ENCODE measurements around the gene LRTM2. TPM values are rescaled to one million over a fixed set of nuclear protein-coding genes. Genes with fewer than 3 reads are reported as not detected.

Gene LRTM2
- polyA plus RNA-seq, 1 donor from 2014 or later = 2.4 TPM

- H3K9me2 ChIP-seq (ENCODE audit: insufficient read depth, low read length) = no peaks in the 10 kb centered on the region
- H4K20me1 ChIP-seq (ENCODE audit: insufficient read depth) = no peaks in the 10 kb centered on the region
- H3K9ac ChIP-seq (ENCODE audit: low read length) = no peak overlapping the region
- H3K79me2 ChIP-seq (replicated peaks; ENCODE audit: insufficient read depth, low read length) = no peaks in the 10 kb centered on the region
- H3K36me3 ChIP-seq (ENCODE audit: insufficient read depth, low read length) = no peaks in the 10 kb centered on the region
- H3K4me3 ChIP-seq (ENCODE audit: low read length) = no peak overlapping the region
- H2AFZ ChIP-seq (ENCODE audit: low read depth, low read length) = no peak overlapping the region
- H3K9me3 ChIP-seq (ENCODE audit: low read length) = peaks cover 14% of the 10 kb centered on the region
- H3K27ac ChIP-seq (ENCODE audit: low read length) = no peak overlapping the region
- H3K4me2 ChIP-seq (ENCODE audit: low read length) = no peak overlapping the region
- TF ChIP-seq SMC3 (conservative IDR thresholded peaks at IDR 0.05; ENCODE audit: poor library complexity) = no peak
- no peak for TF ChIP-seq POLR2AphosphoS5 (IDR thresholded peaks at IDR 0.05)
- TF ChIP-seq EP300 (conservative IDR thresholded peaks at IDR 0.05; ENCODE audit: poor library complexity, severe bottlenecking) = no peak
- TF ChIP-seq, protein P1, sequence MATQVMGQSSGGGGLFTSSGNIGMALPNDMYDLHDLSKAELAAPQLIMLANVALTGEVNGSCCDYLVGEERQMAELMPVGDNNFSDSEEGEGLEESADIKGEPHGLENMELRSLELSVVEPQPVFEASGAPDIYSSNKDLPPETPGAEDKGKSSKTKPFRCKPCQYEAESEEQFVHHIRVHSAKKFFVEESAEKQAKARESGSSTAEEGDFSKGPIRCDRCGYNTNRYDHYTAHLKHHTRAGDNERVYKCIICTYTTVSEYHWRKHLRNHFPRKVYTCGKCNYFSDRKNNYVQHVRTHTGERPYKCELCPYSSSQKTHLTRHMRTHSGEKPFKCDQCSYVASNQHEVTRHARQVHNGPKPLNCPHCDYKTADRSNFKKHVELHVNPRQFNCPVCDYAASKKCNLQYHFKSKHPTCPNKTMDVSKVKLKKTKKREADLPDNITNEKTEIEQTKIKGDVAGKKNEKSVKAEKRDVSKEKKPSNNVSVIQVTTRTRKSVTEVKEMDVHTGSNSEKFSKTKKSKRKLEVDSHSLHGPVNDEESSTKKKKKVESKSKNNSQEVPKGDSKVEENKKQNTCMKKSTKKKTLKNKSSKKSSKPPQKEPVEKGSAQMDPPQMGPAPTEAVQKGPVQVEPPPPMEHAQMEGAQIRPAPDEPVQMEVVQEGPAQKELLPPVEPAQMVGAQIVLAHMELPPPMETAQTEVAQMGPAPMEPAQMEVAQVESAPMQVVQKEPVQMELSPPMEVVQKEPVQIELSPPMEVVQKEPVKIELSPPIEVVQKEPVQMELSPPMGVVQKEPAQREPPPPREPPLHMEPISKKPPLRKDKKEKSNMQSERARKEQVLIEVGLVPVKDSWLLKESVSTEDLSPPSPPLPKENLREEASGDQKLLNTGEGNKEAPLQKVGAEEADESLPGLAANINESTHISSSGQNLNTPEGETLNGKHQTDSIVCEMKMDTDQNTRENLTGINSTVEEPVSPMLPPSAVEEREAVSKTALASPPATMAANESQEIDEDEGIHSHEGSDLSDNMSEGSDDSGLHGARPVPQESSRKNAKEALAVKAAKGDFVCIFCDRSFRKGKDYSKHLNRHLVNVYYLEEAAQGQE (IDR thresholded peaks at IDR 0.05; ENCODE audit: borderline replicate concordance) = no peak
- no peak for TF ChIP-seq TAF1 (IDR thresholded peaks at IDR 0.05; ENCODE audit: low read depth)
- TF ChIP-seq, protein P2, sequence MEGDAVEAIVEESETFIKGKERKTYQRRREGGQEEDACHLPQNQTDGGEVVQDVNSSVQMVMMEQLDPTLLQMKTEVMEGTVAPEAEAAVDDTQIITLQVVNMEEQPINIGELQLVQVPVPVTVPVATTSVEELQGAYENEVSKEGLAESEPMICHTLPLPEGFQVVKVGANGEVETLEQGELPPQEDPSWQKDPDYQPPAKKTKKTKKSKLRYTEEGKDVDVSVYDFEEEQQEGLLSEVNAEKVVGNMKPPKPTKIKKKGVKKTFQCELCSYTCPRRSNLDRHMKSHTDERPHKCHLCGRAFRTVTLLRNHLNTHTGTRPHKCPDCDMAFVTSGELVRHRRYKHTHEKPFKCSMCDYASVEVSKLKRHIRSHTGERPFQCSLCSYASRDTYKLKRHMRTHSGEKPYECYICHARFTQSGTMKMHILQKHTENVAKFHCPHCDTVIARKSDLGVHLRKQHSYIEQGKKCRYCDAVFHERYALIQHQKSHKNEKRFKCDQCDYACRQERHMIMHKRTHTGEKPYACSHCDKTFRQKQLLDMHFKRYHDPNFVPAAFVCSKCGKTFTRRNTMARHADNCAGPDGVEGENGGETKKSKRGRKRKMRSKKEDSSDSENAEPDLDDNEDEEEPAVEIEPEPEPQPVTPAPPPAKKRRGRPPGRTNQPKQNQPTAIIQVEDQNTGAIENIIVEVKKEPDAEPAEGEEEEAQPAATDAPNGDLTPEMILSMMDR (IDR thresholded peaks at IDR 0.05; ENCODE audit: poor library complexity, severe bottlenecking) = no peak
- no peak for TF ChIP-seq RAD21 (conservative IDR thresholded peaks at IDR 0.05)
- no peak for TF ChIP-seq MXI1 (conservative IDR thresholded peaks at IDR 0.05; ENCODE audit: poor library complexity, severe bottlenecking)
- TF ChIP-seq EZH2 (IDR thresholded peaks at IDR 0.05; ENCODE audit: borderline replicate concordance, insufficient read depth, low read length, poor library complexity, severe bottlenecking) = no peak
- no peaks in the 10 kb centered on the region for H3F3A ChIP-seq (ENCODE audit: insufficient read depth, low read length, poor library complexity, severe bottlenecking)
- H3K27me3 ChIP-seq (ENCODE audit: insufficient read depth, low read depth, low read length) = no peaks in the 10 kb centered on the region
Measured at GRCh38 chr12:1857086-1857485, 36.7 kb downstream of the LRTM2 start.

- H3K27ac ChIP-seq (ENCODE audit: low read length) = no peak overlapping the region
- H3K4me3 ChIP-seq (ENCODE audit: low read length) = no peak overlapping the region
- no peaks in the 10 kb centered on the region for H3F3A ChIP-seq (ENCODE audit: insufficient read depth, low read length, poor library complexity, severe bottlenecking)
- no peak overlapping the region for H2AFZ ChIP-seq (ENCODE audit: low read depth, low read length)
- H3K79me2 ChIP-seq (replicated peaks; ENCODE audit: insufficient read depth, low read length) = no peaks in the 10 kb centered on the region
- H3K9me3 ChIP-seq (ENCODE audit: low read length) = peaks cover 14% of the 10 kb centered on the region
- no peaks in the 10 kb centered on the region for H3K27me3 ChIP-seq (ENCODE audit: insufficient read depth, low read depth, low read length)
- no peak overlapping the region for H3K4me2 ChIP-seq (ENCODE audit: low read length)
- TF ChIP-seq, protein P2 (IDR thresholded peaks at IDR 0.05; ENCODE audit: poor library complexity, severe bottlenecking) = no peak
- TF ChIP-seq TAF1 (IDR thresholded peaks at IDR 0.05; ENCODE audit: low read depth) (no peak), SMC3 (conservative IDR thresholded peaks at IDR 0.05; ENCODE audit: poor library complexity) (no peak), EP300 (conservative IDR thresholded peaks at IDR 0.05; ENCODE audit: poor library complexity, severe bottlenecking) (no peak), MXI1 (conservative IDR thresholded peaks at IDR 0.05; ENCODE audit: poor library complexity, severe bottlenecking) (no peak), POLR2AphosphoS5 (IDR thresholded peaks at IDR 0.05) (no peak), EZH2 (IDR thresholded peaks at IDR 0.05; ENCODE audit: borderline replicate concordance, insufficient read depth, low read length, poor library complexity, severe bottlenecking) (no peak), RAD21 (conservative IDR thresholded peaks at IDR 0.05) (no peak)
- TF ChIP-seq, protein P1 (IDR thresholded peaks at IDR 0.05; ENCODE audit: borderline replicate concordance) = no peak
- no peaks in the 10 kb centered on the region for H3K9me2 ChIP-seq (ENCODE audit: insufficient read depth, low read length)
- no peaks in the 10 kb centered on the region for H3K36me3 ChIP-seq (ENCODE audit: insufficient read depth, low read length)
- H3K9ac ChIP-seq (ENCODE audit: low read length) = no peak overlapping the region
- H4K20me1 ChIP-seq (ENCODE audit: insufficient read depth) = no peaks in the 10 kb centered on the region
Measured at GRCh38 chr12:1857821-1858220, 37.5 kb downstream of the LRTM2 start.
